ENCODE results near the gene CD151.

- TF ChIP-seq, protein P1, sequence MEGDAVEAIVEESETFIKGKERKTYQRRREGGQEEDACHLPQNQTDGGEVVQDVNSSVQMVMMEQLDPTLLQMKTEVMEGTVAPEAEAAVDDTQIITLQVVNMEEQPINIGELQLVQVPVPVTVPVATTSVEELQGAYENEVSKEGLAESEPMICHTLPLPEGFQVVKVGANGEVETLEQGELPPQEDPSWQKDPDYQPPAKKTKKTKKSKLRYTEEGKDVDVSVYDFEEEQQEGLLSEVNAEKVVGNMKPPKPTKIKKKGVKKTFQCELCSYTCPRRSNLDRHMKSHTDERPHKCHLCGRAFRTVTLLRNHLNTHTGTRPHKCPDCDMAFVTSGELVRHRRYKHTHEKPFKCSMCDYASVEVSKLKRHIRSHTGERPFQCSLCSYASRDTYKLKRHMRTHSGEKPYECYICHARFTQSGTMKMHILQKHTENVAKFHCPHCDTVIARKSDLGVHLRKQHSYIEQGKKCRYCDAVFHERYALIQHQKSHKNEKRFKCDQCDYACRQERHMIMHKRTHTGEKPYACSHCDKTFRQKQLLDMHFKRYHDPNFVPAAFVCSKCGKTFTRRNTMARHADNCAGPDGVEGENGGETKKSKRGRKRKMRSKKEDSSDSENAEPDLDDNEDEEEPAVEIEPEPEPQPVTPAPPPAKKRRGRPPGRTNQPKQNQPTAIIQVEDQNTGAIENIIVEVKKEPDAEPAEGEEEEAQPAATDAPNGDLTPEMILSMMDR (conservative IDR thresholded peaks at IDR 0.05; ENCODE audit: low read length) = no peak
- TF ChIP-seq EZH2phosphoT487 (IDR thresholded peaks at IDR 0.05; ENCODE audit: borderline replicate concordance, low read depth, low read length) = no peak
These were observed 1.9 kb downstream of the CD151 start for GRCh38 chr11:834371-835316.
